HG02870 (cell line): Measurements from ENCODE around the gene INSC.

Experiments
- ATAC-seq: cut with Tn5 transposase; IDR thresholded peaks from one replicate; pipeline ENCODE4 v1.9.1; 2021; ENCODE audit warnings: mild to moderate bottlenecking, moderate library complexity; ENCODE audit not compliant: unreplicated experiment

Gene INSC

GRCh38 chr11:15212876-15213275 lies 98.2 kb downstream of the INSC start:
- no peak for ATAC-seq

- ATAC-seq = no peak
Measured at GRCh38 chr11:15213471-15214231, 98.9 kb downstream of the INSC start.

GRCh38 chr11:15215005-15215404 lies 100.3 kb downstream of the INSC start:
- ATAC-seq = no peak

GRCh38 chr11:15216678-15217077 lies 102.0 kb downstream of the INSC start:
- ATAC-seq = no peak

- ATAC-seq = no peak
Measured at GRCh38 chr11:15217416-15217815, 102.7 kb downstream of the INSC start.

- no peak for ATAC-seq
Measured at GRCh38 chr11:15222777-15223176, 108.1 kb downstream of the INSC start.

GRCh38 chr11:15223318-15223717 lies 108.6 kb downstream of the INSC start:
- ATAC-seq = no peak

- no peak for ATAC-seq
Measured at GRCh38 chr11:15224466-15224865, 109.7 kb downstream of the INSC start.

GRCh38 chr11:15227011-15227410 lies 112.3 kb downstream of the INSC start:
- no peak for ATAC-seq

- ATAC-seq = no peak
Measured at GRCh38 chr11:15228331-15228849, 113.7 kb downstream of the INSC start.

- ATAC-seq = no peak
Measured at GRCh38 chr11:15229069-15229468, 114.3 kb downstream of the INSC start.

GRCh38 chr11:15232496-15232895 lies 117.8 kb downstream of the INSC start:
- ATAC-seq = no peak

- no peak for ATAC-seq
Measured at GRCh38 chr11:15233371-15234165, 118.8 kb downstream of the INSC start.

- ATAC-seq = no peak
Measured at GRCh38 chr11:15234796-15235195, 120.1 kb downstream of the INSC start.

- no peak for ATAC-seq
Measured at GRCh38 chr11:15236559-15236958, 121.8 kb downstream of the INSC start.

GRCh38 chr11:15238856-15239255 lies 124.1 kb downstream of the INSC start:
- no peak for ATAC-seq

- ATAC-seq = no peak
Measured at GRCh38 chr11:15248749-15249148, 134.0 kb downstream of the INSC start.

- no peak for ATAC-seq
Measured at GRCh38 chr11:15258433-15259165, 143.9 kb downstream of the INSC start.

GRCh38 chr11:15266999-15267398 lies 152.3 kb downstream of the INSC start:
- ATAC-seq = no peak

- ATAC-seq = no peak
Measured at GRCh38 chr11:15268598-15268997, 153.9 kb downstream of the INSC start.

- no peak for ATAC-seq
Measured at GRCh38 chr11:15275141-15275540, 160.4 kb downstream of the INSC start.
